22Rv1 (cell line): Measurements from ENCODE around the gene GNB5.

Source experiments
- H3K27ac ChIP-seq: fragments of 450-650 bp; 2 replicates; pipeline ENCODE4 v1.5.1; 2017
- CTCF ChIP-seq: fragments of 450-650 bp; IDR thresholded peaks from 2 replicates; pipeline ENCODE4 v1.5.1; 2017; ENCODE audit warnings: mild to moderate bottlenecking
- ZFX ChIP-seq: fragments of 450-650 bp; IDR thresholded peaks from 2 replicates; pipeline ENCODE4 v1.6.1; 2017; ENCODE audit warnings: antibody characterized with exemption, borderline replicate concordance

Gene GNB5

GRCh38 chr15:52207191-52207590 lies 16.0 kb upstream of the GNB5 start:
- no peak for TF ChIP-seq CTCF
- TF ChIP-seq ZFX: no peak
- no peak overlapping the region for H3K27ac ChIP-seq

GRCh38 chr15:52206446-52206845 lies 15.3 kb upstream of the GNB5 start:
- H3K27ac ChIP-seq: no peak overlapping the region
- TF ChIP-seq ZFX (no peak), CTCF (no peak)

GRCh38 chr15:52204657-52205056 lies 13.5 kb upstream of the GNB5 start:
- no peak overlapping the region for H3K27ac ChIP-seq
- TF ChIP-seq CTCF: no peak
- no peak for TF ChIP-seq ZFX

- H3K27ac ChIP-seq: no peak overlapping the region
- TF ChIP-seq ZFX (no peak), CTCF (no peak)
Measured at GRCh38 chr15:52200831-52201365, 9.7 kb upstream of the GNB5 start.

GRCh38 chr15:52199271-52199670 lies 8.1 kb upstream of the GNB5 start:
- TF ChIP-seq ZFX: no peak
- TF ChIP-seq CTCF: no peak
- H3K27ac ChIP-seq: no peak overlapping the region

GRCh38 chr15:52196891-52197290 lies 5.7 kb upstream of the GNB5 start:
- no peak overlapping the region for H3K27ac ChIP-seq
- TF ChIP-seq CTCF (no peak), ZFX (no peak)

- TF ChIP-seq ZFX: no peak
- TF ChIP-seq CTCF: no peak
- H3K27ac ChIP-seq: no peak overlapping the region
Measured at GRCh38 chr15:52193791-52194190, 2.6 kb upstream of the GNB5 start.
